HG03175 (cell line): Measurements from ENCODE around the gene PNPLA1.

Experiments
- ATAC-seq: cut with Tn5 transposase; IDR thresholded peaks from one replicate; pipeline ENCODE4 v1.9.1; 2021; ENCODE audit warnings: mild to moderate bottlenecking, moderate library complexity; ENCODE audit not compliant: unreplicated experiment

The PNPLA1 gene

GRCh38 chr6:36269834-36270705 is at the start of gene PNPLA1:
Gene PNPLA1 (plus strand): TSS chr6:36270060. CDS start chr6:36270460, 400 bp downstream.
- no peak for ATAC-seq

- ATAC-seq, result no peak
Measured at GRCh38 chr6:36220226-36220625, 49.6 kb upstream of the PNPLA1 start.

- no peak for ATAC-seq
Measured at GRCh38 chr6:36221674-36222073, 48.2 kb upstream of the PNPLA1 start.

GRCh38 chr6:36222924-36223323 is 46.9 kb upstream of the PNPLA1 start:
- no peak for ATAC-seq

GRCh38 chr6:36223706-36224105 is 46.2 kb upstream of the PNPLA1 start:
- ATAC-seq, result no peak

- no peak for ATAC-seq
Measured at GRCh38 chr6:36224918-36225461, 44.9 kb upstream of the PNPLA1 start.

- no peak for ATAC-seq
Measured at GRCh38 chr6:36226438-36227047, 43.3 kb upstream of the PNPLA1 start.

GRCh38 chr6:36227379-36228228 is 42.3 kb upstream of the PNPLA1 start:
- no peak for ATAC-seq

- ATAC-seq, result no peak
Measured at GRCh38 chr6:36229223-36229622, 40.6 kb upstream of the PNPLA1 start.

GRCh38 chr6:36230371-36230770 is 39.5 kb upstream of the PNPLA1 start:
- ATAC-seq, result no peak

GRCh38 chr6:36232172-36232571 is 37.7 kb upstream of the PNPLA1 start:
- ATAC-seq, result no peak

- ATAC-seq, result no peak
Measured at GRCh38 chr6:36235309-36235708, 34.6 kb upstream of the PNPLA1 start.

GRCh38 chr6:36235862-36236261 is 34.0 kb upstream of the PNPLA1 start:
- no peak for ATAC-seq

- no peak for ATAC-seq
Measured at GRCh38 chr6:36239774-36240173, 30.1 kb upstream of the PNPLA1 start.

GRCh38 chr6:36241728-36242127 is 28.1 kb upstream of the PNPLA1 start:
- no peak for ATAC-seq

- ATAC-seq, result no peak
Measured at GRCh38 chr6:36242161-36242560, 27.7 kb upstream of the PNPLA1 start.

GRCh38 chr6:36242626-36243025 is 27.2 kb upstream of the PNPLA1 start:
- ATAC-seq, result no peak

- no peak for ATAC-seq
Measured at GRCh38 chr6:36243562-36244212, 26.2 kb upstream of the PNPLA1 start.

- ATAC-seq, result no peak
Measured at GRCh38 chr6:36244641-36245280, 25.1 kb upstream of the PNPLA1 start.

- ATAC-seq, result no peak
Measured at GRCh38 chr6:36245572-36246061, 24.2 kb upstream of the PNPLA1 start.
